RWPE2 (cell line): Measurements from ENCODE around the gene CCDC92B.
A peak's percentile ranks its signal among the peaks of the same experiment; 100 is the strongest.

Experiments used
- ATAC-seq: fragments of 200-7000 bp; cut with Tn5 transposase; 3 replicates; pipeline ENCODE4 v1.9.1; 2021; ENCODE audit warnings: low read depth
- DNase-seq: peaks from one replicate; pipeline ENCODE4 v3.0.0-alpha.2; 2020; ENCODE audit warnings: low spot score
- H3K27ac ChIP-seq: fragments of 450-650 bp; 2 replicates; pipeline ENCODE4 v1.5.1; 2017; ENCODE audit warnings: mild to moderate bottlenecking; ENCODE audit not compliant: poor library complexity, severe bottlenecking
- H3K27me3 ChIP-seq: fragments of 250-450 bp; sonication (Bioruptor Pico); 2 replicates; pipeline ENCODE4 v1.5.1; 2021; ENCODE audit warnings: mild to moderate bottlenecking, moderate library complexity; ENCODE audit not compliant: insufficient read depth, poor library complexity, severe bottlenecking
- H3K36me3 ChIP-seq: fragments of 250-450 bp; sonication (Bioruptor Pico); 2 replicates; pipeline ENCODE4 v1.5.1; 2020; ENCODE audit warnings: low read depth, mild to moderate bottlenecking, moderate library complexity
- H3K4me1 ChIP-seq: fragments of 250-450 bp; sonication (Bioruptor Pico); 2 replicates; pipeline ENCODE4 v1.5.1; 2021; ENCODE audit warnings: mild to moderate bottlenecking, moderate library complexity; ENCODE audit not compliant: insufficient read depth, poor library complexity, severe bottlenecking
- H3K4me3 ChIP-seq: fragments of 250-450 bp; sonication (Bioruptor Pico); 2 replicates; pipeline ENCODE4 v1.5.1; 2021; ENCODE audit warnings: mild to moderate bottlenecking, moderate library complexity; ENCODE audit not compliant: severe bottlenecking
- H3K9me3 ChIP-seq: fragments of 250-450 bp; sonication (Bioruptor Pico); 2 replicates; pipeline ENCODE4 v1.5.1; 2021; ENCODE audit warnings: mild to moderate bottlenecking, moderate library complexity; ENCODE audit not compliant: severe bottlenecking
- TF ChIP-seq, protein P1 (sequence below): fragments of 450-650 bp; IDR thresholded peaks from one replicate; pipeline ENCODE4 v1.5.1; 2017; ENCODE audit warnings: mild to moderate bottlenecking, moderate library complexity; ENCODE audit not compliant: poor library complexity, severe bottlenecking

The CCDC92B gene

DNA sequence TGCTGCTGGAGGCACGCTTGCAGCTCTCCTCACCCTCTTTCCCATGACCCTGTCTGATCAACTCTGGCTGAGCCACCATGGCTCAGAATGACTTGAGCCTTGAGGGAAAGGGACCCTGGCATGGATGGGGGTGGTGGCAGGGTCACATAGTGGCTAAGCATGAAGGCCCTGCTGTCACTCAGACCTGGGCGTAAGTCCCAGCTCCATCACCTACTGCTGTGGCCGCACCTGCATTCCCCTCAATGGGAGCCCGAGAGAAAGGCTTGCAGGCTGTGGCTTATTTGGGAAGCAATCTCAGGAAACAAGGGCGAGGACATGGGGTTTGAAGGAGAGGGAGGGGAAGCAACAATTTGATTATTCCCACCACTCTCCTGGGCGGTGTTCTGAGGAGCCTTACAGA lies 29.0 kb upstream of the CCDC92B start:
- DNase-seq: no peak
- no peak for ATAC-seq
- TF ChIP-seq, protein P1, sequence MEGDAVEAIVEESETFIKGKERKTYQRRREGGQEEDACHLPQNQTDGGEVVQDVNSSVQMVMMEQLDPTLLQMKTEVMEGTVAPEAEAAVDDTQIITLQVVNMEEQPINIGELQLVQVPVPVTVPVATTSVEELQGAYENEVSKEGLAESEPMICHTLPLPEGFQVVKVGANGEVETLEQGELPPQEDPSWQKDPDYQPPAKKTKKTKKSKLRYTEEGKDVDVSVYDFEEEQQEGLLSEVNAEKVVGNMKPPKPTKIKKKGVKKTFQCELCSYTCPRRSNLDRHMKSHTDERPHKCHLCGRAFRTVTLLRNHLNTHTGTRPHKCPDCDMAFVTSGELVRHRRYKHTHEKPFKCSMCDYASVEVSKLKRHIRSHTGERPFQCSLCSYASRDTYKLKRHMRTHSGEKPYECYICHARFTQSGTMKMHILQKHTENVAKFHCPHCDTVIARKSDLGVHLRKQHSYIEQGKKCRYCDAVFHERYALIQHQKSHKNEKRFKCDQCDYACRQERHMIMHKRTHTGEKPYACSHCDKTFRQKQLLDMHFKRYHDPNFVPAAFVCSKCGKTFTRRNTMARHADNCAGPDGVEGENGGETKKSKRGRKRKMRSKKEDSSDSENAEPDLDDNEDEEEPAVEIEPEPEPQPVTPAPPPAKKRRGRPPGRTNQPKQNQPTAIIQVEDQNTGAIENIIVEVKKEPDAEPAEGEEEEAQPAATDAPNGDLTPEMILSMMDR: no peak
- H3K27ac ChIP-seq: no peak overlapping the region
- peaks cover 19% of the 10 kb centered on the region for H3K27me3 ChIP-seq
- no peaks in the 10 kb centered on the region for H3K4me1 ChIP-seq
- no peaks in the 10 kb centered on the region for H3K9me3 ChIP-seq
- H3K36me3 ChIP-seq: no peaks in the 10 kb centered on the region
- no peak overlapping the region for H3K4me3 ChIP-seq

DNA sequence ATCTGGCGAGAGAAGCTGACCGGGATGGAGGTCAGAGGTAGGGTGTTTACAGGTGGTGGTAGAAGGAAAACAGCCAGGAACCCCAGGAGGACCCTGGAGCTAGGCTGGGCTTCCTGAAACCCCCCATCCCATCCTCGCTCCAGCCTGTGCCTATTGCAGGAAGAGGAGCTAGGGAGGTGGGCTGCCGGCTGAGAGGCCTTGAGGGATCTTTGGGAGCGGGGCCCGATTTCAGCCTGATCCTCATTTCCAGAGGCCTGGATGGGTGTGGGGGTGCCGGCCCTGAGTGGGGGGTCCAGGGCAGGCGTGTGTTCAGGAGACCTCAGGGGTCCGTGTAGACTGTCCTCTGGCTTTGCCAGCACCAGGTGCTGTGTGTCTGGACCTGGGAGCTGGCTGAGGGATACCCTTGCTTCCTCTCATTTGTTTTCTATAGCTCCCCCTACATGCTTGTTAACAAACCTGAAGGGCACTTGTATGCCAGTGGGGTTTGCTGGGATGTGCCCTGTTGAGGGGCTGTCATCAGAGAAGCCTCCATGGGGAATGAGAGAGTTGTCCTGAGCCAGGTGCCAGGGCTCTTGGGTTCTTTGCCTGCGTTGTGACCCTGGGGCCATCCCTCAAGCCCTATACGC lies 27.9 kb upstream of the CCDC92B start:
- 0 out of 3 replicates have a peak, but pooled peaks have one; percentile 11 for ATAC-seq
- peaks cover 19% of the 10 kb centered on the region for H3K27me3 ChIP-seq
- H3K9me3 ChIP-seq: no peaks in the 10 kb centered on the region
- H3K27ac ChIP-seq: no peak overlapping the region
- no peak for DNase-seq
- peak overlapping the region; percentile 37 for H3K4me3 ChIP-seq
- H3K4me1 ChIP-seq: no peaks in the 10 kb centered on the region
- TF ChIP-seq, protein P1: no peak
- no peaks in the 10 kb centered on the region for H3K36me3 ChIP-seq

DNA sequence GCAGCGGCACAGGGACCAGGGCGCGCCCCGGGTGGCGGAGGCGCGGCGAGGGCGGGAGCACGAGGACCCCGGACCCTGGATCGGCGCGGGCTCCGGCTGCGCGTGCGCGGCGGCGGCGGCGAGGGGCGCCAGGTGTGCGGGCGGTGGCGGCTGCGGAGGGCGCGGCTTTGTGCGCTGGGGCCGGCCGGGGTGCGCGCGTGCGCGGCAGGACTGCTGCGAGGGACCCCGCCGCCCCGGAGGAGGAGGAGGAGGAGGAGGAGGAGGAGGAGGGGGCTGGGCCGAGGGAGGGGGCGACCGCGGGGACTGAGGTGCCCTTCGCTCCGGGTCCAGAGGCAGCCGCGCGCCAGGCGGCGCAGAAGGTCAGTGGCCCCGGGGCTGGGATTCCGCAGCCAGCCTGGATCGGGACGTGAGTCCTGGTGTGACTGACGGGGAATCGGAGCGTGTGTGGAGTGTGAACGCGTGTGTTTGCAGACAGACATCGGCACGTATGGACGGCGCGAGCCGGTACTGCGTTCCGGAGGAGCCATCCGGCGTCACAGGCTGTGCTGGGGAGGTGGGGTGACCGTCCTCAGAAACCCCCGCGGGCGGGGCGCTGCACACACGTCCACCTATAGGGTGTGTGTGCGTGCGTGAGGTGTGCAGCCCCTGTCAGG lies 27.3 kb upstream of the CCDC92B start:
- H3K4me3 ChIP-seq: peak overlapping the region; percentile 37
- peaks cover 19% of the 10 kb centered on the region for H3K27me3 ChIP-seq
- TF ChIP-seq, protein P1: no peak
- no peaks in the 10 kb centered on the region for H3K36me3 ChIP-seq
- no peak for DNase-seq
- H3K9me3 ChIP-seq: no peaks in the 10 kb centered on the region
- peak; percentile 57 for ATAC-seq
- no peaks in the 10 kb centered on the region for H3K4me1 ChIP-seq
- no peak overlapping the region for H3K27ac ChIP-seq

DNA sequence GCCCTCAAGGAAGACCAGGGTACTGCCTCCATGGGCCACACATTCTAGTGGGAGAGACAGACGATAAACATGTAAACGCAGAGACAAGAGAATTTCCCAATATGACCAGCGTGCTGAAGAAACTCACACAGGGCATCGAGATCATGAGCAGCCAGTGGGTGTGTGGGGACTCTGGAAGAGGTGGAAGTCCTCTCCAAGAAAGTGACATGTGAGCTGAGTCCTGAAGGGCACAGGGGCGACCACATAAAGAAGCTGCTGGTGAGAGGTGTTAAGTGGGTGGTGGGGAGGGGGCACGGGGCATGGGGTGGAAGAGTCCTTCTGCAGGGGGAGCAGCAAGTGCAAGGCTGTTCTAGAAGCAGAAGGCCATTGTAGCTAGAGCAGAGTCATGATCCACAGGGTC lies 25.8 kb upstream of the CCDC92B start:
- Histone ChIP-seq H3K4me3 (no peak overlapping the region), H3K9me3 (no peaks in the 10 kb centered on the region), H3K4me1 (no peaks in the 10 kb centered on the region), H3K27ac (no peak overlapping the region), H3K27me3 (peaks cover 19% of the 10 kb centered on the region), H3K36me3 (no peaks in the 10 kb centered on the region)
- ATAC-seq: no peak
- no peak for DNase-seq
- TF ChIP-seq, protein P1: no peak

DNA sequence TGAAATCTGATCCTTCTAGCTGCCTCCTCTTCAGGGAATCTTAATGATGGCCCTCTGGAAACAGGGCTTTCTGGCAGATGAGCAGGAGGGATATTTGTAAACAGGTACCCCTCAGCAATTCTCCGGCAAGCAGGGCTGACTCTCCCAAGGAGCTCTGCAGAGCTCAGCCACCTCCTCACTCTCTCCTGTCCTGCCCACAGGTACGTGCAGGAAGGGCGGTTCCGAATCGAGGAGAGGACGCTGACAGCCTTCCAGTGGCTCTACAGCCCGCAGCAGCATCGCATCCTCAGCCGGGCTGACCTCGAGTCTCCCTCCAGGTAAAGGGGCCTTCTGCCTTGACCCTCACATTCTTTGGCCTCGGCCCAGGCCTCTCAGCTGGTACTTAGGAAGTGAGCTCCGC lies 20.7 kb upstream of the CCDC92B start:
- ATAC-seq: no peak

More for the DNA sequence above, 20.7 kb upstream of the CCDC92B start:
- no peaks in the 10 kb centered on the region for H3K36me3 ChIP-seq
- no peaks in the 10 kb centered on the region for H3K9me3 ChIP-seq
- H3K27ac ChIP-seq: no peak overlapping the region
- TF ChIP-seq, protein P1: no peak
- DNase-seq: no peak
- no peaks in the 10 kb centered on the region for H3K4me1 ChIP-seq
- no peak overlapping the region for H3K4me3 ChIP-seq
- H3K27me3 ChIP-seq: peaks cover 3% of the 10 kb centered on the region
